ENCODE data around the gene WBP1.

The WBP1 gene

GRCh38 chr2:74510272-74510671, 52.0 kb downstream of the WBP1 start:
- Histone ChIP-seq H3K4me1 (ENCODE audit: insufficient read depth, poor library complexity, severe bottlenecking) (peaks cover 5% of the 10 kb centered on the region), H3K4me3 (ENCODE audit: severe bottlenecking) (no peak overlapping the region), H3K36me3 (ENCODE audit: low read depth) (peaks cover 14% of the 10 kb centered on the region), H3K9me3 (ENCODE audit: severe bottlenecking) (no peaks in the 10 kb centered on the region), H3K27me3 (ENCODE audit: insufficient read depth, poor library complexity, severe bottlenecking) (peaks cover 40% of the 10 kb centered on the region), H3K27ac (ENCODE audit: poor library complexity, severe bottlenecking) (no peak overlapping the region)
- no peak for TF ChIP-seq CTCF (IDR thresholded peaks at IDR 0.05; ENCODE audit: poor library complexity, severe bottlenecking)
- no peak for DNase-seq (ENCODE audit: low spot score)
- ATAC-seq (ENCODE audit: low read depth), result no peak
